ENCODE data around the gene FAM184B. TPM values are rescaled to one million over a fixed set of nuclear protein-coding genes. Genes with fewer than 3 reads are reported as not detected.

Gene FAM184B
- total RNA-seq, 1 donor, result not detected

- Histone ChIP-seq H3K4me1 (ENCODE audit: insufficient read depth, low read length) (peaks cover 26% of the 10 kb centered on the region), H3K79me2 (ENCODE audit: insufficient read depth, low read length) (peaks cover 81% of the 10 kb centered on the region), H3K4me3 (ENCODE audit: insufficient read depth, low read length) (no peak overlapping the region), H3K27ac (ENCODE audit: low read depth, low read length) (peak overlapping the region; percentile 50), H3K9me3 (ENCODE audit: low read depth, low read length) (no peaks in the 10 kb centered on the region), H3K36me3 (ENCODE audit: insufficient read depth, low read length) (peaks cover 44% of the 10 kb centered on the region), H3K4me2 (ENCODE audit: insufficient read depth, low read length) (peak overlapping the region; percentile 30), H2AFZ (ENCODE audit: low read length) (no peak overlapping the region), H4K20me1 (ENCODE audit: insufficient read depth, low read length) (peaks cover 59% of the 10 kb centered on the region), H3K27me3 (ENCODE audit: insufficient read depth, low read length) (no peaks in the 10 kb centered on the region)
- TF ChIP-seq CTCF (IDR thresholded peaks at IDR 0.05; ENCODE audit: extremely low read depth, low read depth, low read length), result no peak
- DNase-seq (ENCODE audit: insufficient read length, low spot score, missing footprints), result no peak
These were observed 162.5 kb downstream of the FAM184B start for GRCh38 chr4:17618926-17619325.

DNA sequence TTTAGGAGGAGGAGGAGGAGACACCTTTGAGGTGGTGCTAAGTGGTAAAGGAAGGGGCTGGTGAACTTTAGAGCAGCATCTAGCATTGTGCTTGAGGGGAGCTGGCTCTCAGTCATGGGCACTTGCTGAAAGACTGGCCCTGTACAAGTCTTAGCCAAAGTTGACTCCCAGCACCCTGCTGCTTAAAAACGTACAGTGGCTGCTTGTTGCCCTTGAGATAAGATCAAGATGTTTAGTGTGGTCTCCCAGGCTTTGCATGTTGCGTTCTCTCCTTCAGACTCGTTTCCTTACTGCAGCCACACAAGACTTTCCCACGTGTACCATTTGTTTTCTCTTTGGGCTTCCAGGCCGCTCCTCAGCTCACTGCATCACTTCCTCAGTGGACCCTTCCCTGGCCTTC lies 165.1 kb downstream of the FAM184B start:
- no peak for TF ChIP-seq CTCF (IDR thresholded peaks at IDR 0.05; ENCODE audit: extremely low read depth, low read depth, low read length)
- Histone ChIP-seq H3K4me3 (ENCODE audit: insufficient read depth, low read length) (no peak overlapping the region), H3K27me3 (ENCODE audit: insufficient read depth, low read length) (no peaks in the 10 kb centered on the region)

DNA sequence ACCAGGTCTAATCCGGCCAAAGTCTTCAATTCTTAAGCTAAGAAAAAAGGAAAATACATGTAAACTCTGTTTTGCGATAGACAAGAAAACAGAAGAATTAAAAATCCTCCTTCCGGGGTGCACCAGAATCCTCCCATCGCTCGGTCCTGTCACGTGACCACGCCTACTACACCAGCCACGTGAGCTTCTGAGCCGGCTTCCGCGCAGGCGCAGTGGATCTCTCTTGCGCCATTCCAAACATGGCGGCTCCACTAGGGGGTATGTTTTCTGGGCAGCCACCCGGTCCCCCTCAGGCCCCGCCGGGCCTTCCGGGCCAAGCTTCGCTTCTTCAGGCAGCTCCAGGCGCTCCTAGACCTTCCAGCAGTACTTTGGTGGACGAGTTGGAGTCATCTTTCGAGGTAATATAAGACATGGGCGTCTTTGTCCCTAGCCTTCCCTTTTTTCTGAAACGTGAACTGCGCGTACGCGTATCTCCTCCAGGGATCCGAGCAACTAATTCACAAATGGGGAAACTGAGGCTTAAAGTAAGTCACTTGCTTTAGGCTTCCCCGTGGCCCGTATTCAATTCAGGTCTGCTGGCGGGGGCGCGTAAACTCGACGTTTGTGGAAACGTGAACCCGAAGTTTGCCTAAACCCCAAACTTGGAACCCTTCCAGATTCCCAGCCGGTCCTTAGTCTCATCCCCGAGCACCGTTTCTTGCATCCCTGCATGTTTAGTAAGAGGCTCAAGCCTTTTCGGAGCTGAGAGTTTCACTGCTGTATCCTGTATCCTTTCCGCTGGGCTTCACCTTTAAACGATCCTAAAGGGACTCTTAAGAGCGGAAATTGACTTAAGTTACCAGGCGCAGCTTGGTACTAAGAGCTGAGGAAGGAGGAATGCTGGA lies 166.8 kb downstream of the FAM184B start, which contains the start of gene MED28:
Gene MED28, plus strand, starts transcription at position 226 of the 884 bp plus-strand sequence. Its CDS starts 14 bp downstream, at position 240.
- peak within 1 kb of the TSS; percentile 90 for H3K27ac ChIP-seq (ENCODE audit: low read depth, low read length)
- no peaks in the 10 kb centered on the region for H3K27me3 ChIP-seq (ENCODE audit: insufficient read depth, low read length)
- H3K4me2 ChIP-seq (ENCODE audit: insufficient read depth, low read length), result peak within 1 kb of the TSS; percentile 100
- peak; percentile 95 for DNase-seq (ENCODE audit: insufficient read length, low spot score, missing footprints)
- H3K36me3 ChIP-seq (ENCODE audit: insufficient read depth, low read length), result peaks cover 7% of the 10 kb centered on the region
- peak within 1 kb of the TSS; percentile 95 for H2AFZ ChIP-seq (ENCODE audit: low read length)
- peak within 1 kb of the TSS; percentile 88 for H3K4me3 ChIP-seq (ENCODE audit: insufficient read depth, low read length)
- H4K20me1 ChIP-seq (ENCODE audit: insufficient read depth, low read length), result peaks cover 47% of the 10 kb centered on the region
- H3K9me3 ChIP-seq (ENCODE audit: low read depth, low read length), result no peaks in the 10 kb centered on the region
- H3K79me2 ChIP-seq (ENCODE audit: insufficient read depth, low read length), result peaks cover 52% of the 10 kb centered on the region
- H3K4me1 ChIP-seq (ENCODE audit: insufficient read depth, low read length), result peaks cover 20% of the 10 kb centered on the region
- TF ChIP-seq CTCF (IDR thresholded peaks at IDR 0.05; ENCODE audit: extremely low read depth, low read depth, low read length), result no peak

More for the DNA sequence above, 165.1 kb downstream of the FAM184B start:
- Histone ChIP-seq H4K20me1 (ENCODE audit: insufficient read depth, low read length) (peaks cover 54% of the 10 kb centered on the region), H3K4me1 (ENCODE audit: insufficient read depth, low read length) (peaks cover 26% of the 10 kb centered on the region), H3K79me2 (ENCODE audit: insufficient read depth, low read length) (peaks cover 62% of the 10 kb centered on the region), H3K27ac (ENCODE audit: low read depth, low read length) (no peak overlapping the region), H3K9me3 (ENCODE audit: low read depth, low read length) (no peaks in the 10 kb centered on the region), H2AFZ (ENCODE audit: low read length) (no peak overlapping the region), H3K4me2 (ENCODE audit: insufficient read depth, low read length) (peak overlapping the region; percentile 48), H3K36me3 (ENCODE audit: insufficient read depth, low read length) (peaks cover 19% of the 10 kb centered on the region)
- no peak for DNase-seq (ENCODE audit: insufficient read length, low spot score, missing footprints)

DNA sequence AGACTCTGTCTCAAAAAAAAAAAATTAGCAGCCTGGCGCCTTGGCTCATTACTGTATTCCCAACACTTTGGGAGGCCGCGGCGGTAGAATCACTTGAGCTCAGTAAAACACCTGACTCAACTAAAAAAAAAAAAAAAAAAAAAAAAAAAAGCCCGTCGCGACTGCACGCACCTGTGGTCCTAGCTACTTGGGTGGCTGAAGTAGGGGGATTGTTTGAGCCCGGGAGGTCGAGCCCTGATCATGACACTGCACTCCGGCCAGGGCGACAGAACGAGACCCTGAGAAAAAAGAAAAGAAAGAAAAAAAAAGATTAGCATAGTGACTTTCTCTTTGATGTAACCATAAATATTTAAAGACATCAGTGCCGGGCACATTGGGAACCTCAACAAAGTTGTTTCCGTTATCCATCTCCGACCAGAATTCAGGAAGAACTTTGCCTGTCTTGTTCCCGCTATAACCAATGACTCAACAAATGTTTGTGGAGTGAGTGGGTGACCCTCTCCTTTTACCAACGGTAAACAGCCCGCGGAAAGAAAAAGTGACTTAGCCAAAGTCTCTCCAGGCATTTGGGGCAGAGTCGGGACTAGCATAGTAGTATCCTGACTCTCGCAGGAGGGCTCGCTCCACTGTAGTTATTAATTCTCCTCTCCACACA lies 167.5 kb downstream of the FAM184B start:
- peak overlapping the region; percentile 100 for H3K4me2 ChIP-seq (ENCODE audit: insufficient read depth, low read length)
- peak overlapping the region; percentile 88 for H3K4me3 ChIP-seq (ENCODE audit: insufficient read depth, low read length)
- H3K4me1 ChIP-seq (ENCODE audit: insufficient read depth, low read length), result peaks cover 12% of the 10 kb centered on the region
- no peak for TF ChIP-seq CTCF (IDR thresholded peaks at IDR 0.05; ENCODE audit: extremely low read depth, low read depth, low read length)
- peak overlapping the region; percentile 90 for H3K27ac ChIP-seq (ENCODE audit: low read depth, low read length)
- no peaks in the 10 kb centered on the region for H3K27me3 ChIP-seq (ENCODE audit: insufficient read depth, low read length)
- H3K79me2 ChIP-seq (ENCODE audit: insufficient read depth, low read length), result peaks cover 44% of the 10 kb centered on the region
- H4K20me1 ChIP-seq (ENCODE audit: insufficient read depth, low read length), result peaks cover 39% of the 10 kb centered on the region
- peak overlapping the region; percentile 95 for H2AFZ ChIP-seq (ENCODE audit: low read length)
- H3K36me3 ChIP-seq (ENCODE audit: insufficient read depth, low read length), result peaks cover 7% of the 10 kb centered on the region
- peak; percentile 74 for DNase-seq (ENCODE audit: insufficient read length, low spot score, missing footprints)
- no peaks in the 10 kb centered on the region for H3K9me3 ChIP-seq (ENCODE audit: low read depth, low read length)

All from osteoblast (primary cell).